GM12891 (cell line): Measurements from ENCODE around the gene MTCH2.

Experiments
- DNase-seq: peaks from one replicate; pipeline ENCODE4 v3.0.0; 2011; ENCODE audit warnings: low spot score; ENCODE audit not compliant: insufficient read length
- FAIRE-seq: peaks from 2 replicates; lab custom pipeline; 2011; peaks lifted over from hg19 to GRCh38; lab: Jason Lieb, UNC
- PAX5 ChIP-seq: IDR thresholded peaks from 2 replicates; pipeline ENCODE4 v1.6.1; 2011; ENCODE audit warnings: low read length, moderate library complexity, mild to moderate bottlenecking; ENCODE audit not compliant: insufficient read depth, severe bottlenecking
- POLR2A ChIP-seq: IDR thresholded peaks from 2 replicates; pipeline ENCODE4 v1.6.1; 2011; ENCODE audit warnings: low read depth, low read length, control low read depth
- POLR2AphosphoS5 ChIP-seq: IDR thresholded peaks from 2 replicates; pipeline ENCODE4 v1.6.1; 2011; ENCODE audit warnings: low read depth, low read length, control low read depth
- POU2F2 ChIP-seq: IDR thresholded peaks from 2 replicates; pipeline ENCODE4 v1.6.1; 2011; ENCODE audit warnings: low read depth, mild to moderate bottlenecking, control low read depth, low read length, moderate library complexity
- SPI1 ChIP-seq: IDR thresholded peaks from 2 replicates; pipeline ENCODE4 v1.6.1; 2011; ENCODE audit warnings: low read depth, low read length, control low read depth
- TAF1 ChIP-seq: IDR thresholded peaks from 2 replicates; pipeline ENCODE4 v1.6.1; 2011; ENCODE audit warnings: low read depth, low read length, control low read depth

The MTCH2 gene

GRCh38 chr11:47593934-47594855 is 48.2 kb downstream of the MTCH2 start, which contains the start of gene C1QTNF4:
Gene C1QTNF4 (minus strand): TSS chr11:47594411. CDS start chr11:47590810, 3,601 bp downstream.
- DNase-seq = no peak
- no peak for FAIRE-seq
- TF ChIP-seq TAF1 = no peak
- no peak for TF ChIP-seq POU2F2
- TF ChIP-seq PAX5 = no peak
- TF ChIP-seq POLR2A = no peak
- no peak for TF ChIP-seq POLR2AphosphoS5
- no peak for TF ChIP-seq SPI1

GRCh38 chr11:47593492-47593933 is 48.8 kb downstream of the MTCH2 start:
- TF ChIP-seq POLR2A (no peak), SPI1 (no peak), POLR2AphosphoS5 (no peak)
- FAIRE-seq (peak; percentile 9), DNase-seq (no peak)

GRCh38 chr11:47592970-47593369 is 49.4 kb downstream of the MTCH2 start:
- TF ChIP-seq TAF1 (no peak), SPI1 (no peak), POLR2AphosphoS5 (no peak), PAX5 (no peak), POU2F2 (no peak), POLR2A (no peak)
- DNase-seq (no peak), FAIRE-seq (no peak)

- no peak for FAIRE-seq
- DNase-seq = no peak
- TF ChIP-seq TAF1 (no peak), PAX5 (no peak), POLR2A (no peak), POLR2AphosphoS5 (no peak), SPI1 (no peak), POU2F2 (no peak)
Measured at GRCh38 chr11:47592251-47592650, 50.1 kb downstream of the MTCH2 start.

- DNase-seq (no peak), FAIRE-seq (peak; percentile 47)
- TF ChIP-seq POU2F2 (no peak), POLR2AphosphoS5 (no peak), PAX5 (no peak), SPI1 (no peak), POLR2A (no peak), TAF1 (no peak)
Measured at GRCh38 chr11:47591764-47592163, 50.6 kb downstream of the MTCH2 start.

- FAIRE-seq = no peak
- TF ChIP-seq SPI1 (no peak), POU2F2 (no peak), POLR2AphosphoS5 (no peak), POLR2A (no peak), TAF1 (no peak), PAX5 (no peak)
- no peak for DNase-seq
Measured at GRCh38 chr11:47589977-47590861, 52.1 kb downstream of the MTCH2 start.

GRCh38 chr11:47589584-47589976 is 52.8 kb downstream of the MTCH2 start:
- DNase-seq (no peak), FAIRE-seq (no peak)

GRCh38 chr11:47589118-47589517 is 53.2 kb downstream of the MTCH2 start:
- FAIRE-seq (no peak), DNase-seq (no peak)
- no peak for TF ChIP-seq POLR2AphosphoS5
- no peak for TF ChIP-seq TAF1

More at GRCh38 chr11:47589584-47589976, 52.8 kb downstream of the MTCH2 start:
- TF ChIP-seq PAX5 = no peak
- TF ChIP-seq POLR2A = no peak
- no peak for TF ChIP-seq POU2F2
- no peak for TF ChIP-seq POLR2AphosphoS5
- TF ChIP-seq TAF1 = no peak
- TF ChIP-seq SPI1 = no peak
